Fibroblast of lung (primary cell): Measurements from ENCODE around the gene TAB3. TPM values are rescaled to one million over a fixed set of nuclear protein-coding genes. Genes with fewer than 3 reads are reported as not detected.

Experiments
- DNase-seq, 2 donors: peaks; one replicate each; pipeline versions ENCODE4 v3.0.0 to v3.0.0-alpha.2; 2010; ENCODE audit warnings: low read depth in 2 of 2
- H2AFZ ChIP-seq: 2 replicates; pipeline ENCODE4 v1.5.1; 2012; ENCODE audit warnings: low read length, control low read depth, inconsistent platforms
- H3K27ac ChIP-seq: 2 replicates; pipeline ENCODE4 v1.5.1; 2011; ENCODE audit warnings: low read length, control low read depth; ENCODE audit not compliant: insufficient read depth
- H3K27me3 ChIP-seq: 2 replicates; pipeline ENCODE4 v1.5.1; 2011; ENCODE audit warnings: mild to moderate bottlenecking, low read length; ENCODE audit not compliant: control insufficient read depth, insufficient read depth
- H3K36me3 ChIP-seq: 2 replicates; pipeline ENCODE4 v1.5.1; 2011; ENCODE audit warnings: low read length; ENCODE audit not compliant: control insufficient read depth, insufficient read depth
- H3K4me1 ChIP-seq: 2 replicates; pipeline ENCODE4 v1.5.1; 2011; ENCODE audit warnings: low read length; ENCODE audit not compliant: control insufficient read depth, insufficient read depth; ENCODE audit errors: extremely low read depth
- H3K4me2 ChIP-seq: 2 replicates; pipeline ENCODE4 v1.5.1; 2011; ENCODE audit warnings: low read length, control low read depth; ENCODE audit not compliant: insufficient read depth; ENCODE audit errors: extremely low read depth
- H3K4me3 ChIP-seq, 4 experiments: fragments of 200-600 bp in 1 of 4; sonication (generic) in 1 of 4; replicated peaks in 1 of 4; 2 replicates each; pipeline ENCODE4 v1.5.1; 2011 to 2016; ENCODE audit warnings: low read length in 4 of 4, low read depth in 3 of 4, mild to moderate bottlenecking in 3 of 4, control low read depth in 2 of 4, inconsistent platforms in 1 of 4, mixed read lengths in 1 of 4; ENCODE audit not compliant: insufficient read depth in 1 of 4; ENCODE audit errors: control extremely low read depth in 1 of 4
- H3K79me2 ChIP-seq: 2 replicates; pipeline ENCODE4 v1.5.1; 2012; ENCODE audit warnings: mild to moderate bottlenecking, low read length, inconsistent platforms; ENCODE audit not compliant: control insufficient read depth, insufficient read depth
- H3K9ac ChIP-seq: 2 replicates; pipeline ENCODE4 v1.5.1; 2011; ENCODE audit warnings: mild to moderate bottlenecking, low read length, control low read depth; ENCODE audit not compliant: insufficient read depth
- H3K9me3 ChIP-seq: 2 replicates; pipeline ENCODE4 v1.5.1; 2012; ENCODE audit warnings: low read depth, low read length; ENCODE audit not compliant: control insufficient read depth, insufficient read depth
- H4K20me1 ChIP-seq: 2 replicates; pipeline ENCODE4 v1.5.1; 2011; ENCODE audit warnings: low read length; ENCODE audit not compliant: control insufficient read depth, insufficient read depth; ENCODE audit errors: extremely low read depth
- CTCF ChIP-seq, 2 donors: IDR thresholded peaks in 1 of 2; conservative IDR thresholded peaks in 1 of 2; 1 replicate in 1 of 2; 2 replicates in 1 of 2; pipeline ENCODE4 v1.5.1; 2011 to 2012; ENCODE audit warnings: low read length in 2 of 2, control low read depth in 1 of 2, inconsistent platforms in 1 of 2, low read depth in 1 of 2, mild to moderate bottlenecking in 1 of 2
- EZH2 ChIP-seq: IDR thresholded peaks from 2 replicates; pipeline ENCODE4 v1.5.1; 2012; ENCODE audit warnings: low read length, control low read depth, mild to moderate bottlenecking; ENCODE audit errors: missing control alignments
- polyA plus RNA-seq, 2 donors: library from polyadenylated mRNA; depleted of rRNA in 1 of 2; stranded (reverse) in 1 of 2; unstranded in 1 of 2; fragments of >200 nt; gene quantifications; 2 replicates each; pipeline ENCODE4 v1.2.1, GENCODE V29; 2011 to 2012; ENCODE audit warnings: missing spikeins in 1 of 2
- total RNA-seq: library from RNA; depleted of rRNA; stranded (reverse); fragments of >200 nt; gene quantifications from 2 replicates; pipeline ENCODE4 v1.2.1, GENCODE V29; 2014

TAB3 gene
- total and polyA plus RNA-seq, 2 donors (not counting 1 experiment from before 2014, with no cell fraction given) = 8.6 to 14.9 TPM

DNA sequence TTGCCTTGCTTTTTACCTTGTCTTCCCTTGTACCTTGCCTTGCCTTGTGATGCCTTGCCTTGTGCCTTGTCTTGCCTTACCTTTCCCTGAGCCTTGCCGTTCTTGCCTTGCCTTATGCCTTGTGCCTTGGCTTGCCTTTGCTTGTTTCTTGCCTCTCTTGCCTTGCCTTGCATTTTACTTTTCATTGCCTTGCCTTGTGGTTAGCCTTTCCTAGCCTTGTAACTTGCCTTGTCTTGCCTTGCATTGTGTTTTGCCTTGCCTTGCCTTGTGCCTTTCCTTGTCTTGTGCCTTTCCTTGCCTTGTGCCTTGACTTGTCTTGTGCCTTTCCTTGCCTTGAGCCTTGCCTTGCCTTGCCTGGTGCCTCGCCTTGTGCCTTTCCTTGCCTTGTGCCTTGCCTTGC lies 84.6 kb downstream of the TAB3 start:
- H2AFZ ChIP-seq = no peak overlapping the region

GRCh38 chrX:30800901-30801300 lies 88.2 kb downstream of the TAB3 start:
- H3K9me3 ChIP-seq = no peaks in the 10 kb centered on the region
- H3K4me1 ChIP-seq = no peaks in the 10 kb centered on the region
- H3K4me3 ChIP-seq = no peak overlapping the region
- DNase-seq = no peak
- H3K79me2 ChIP-seq = no peaks in the 10 kb centered on the region
- H3K27me3 ChIP-seq = no peaks in the 10 kb centered on the region
- no peaks in the 10 kb centered on the region for H3K36me3 ChIP-seq
- H3K27ac ChIP-seq = no peak overlapping the region
- no peak overlapping the region for H3K4me2 ChIP-seq
- H4K20me1 ChIP-seq = no peaks in the 10 kb centered on the region
- no peak for TF ChIP-seq CTCF (conservative IDR thresholded peaks at IDR 0.05 in 1 of 2, IDR thresholded peaks at IDR 0.05 in 1 of 2; ENCODE audit: low read depth in 1 of 2, low read length in 2 of 2)
- no peak for TF ChIP-seq EZH2
- no peak overlapping the region for H3K9ac ChIP-seq
- H2AFZ ChIP-seq = no peak overlapping the region

More for the DNA sequence above, 84.6 kb downstream of the TAB3 start:
- Histone ChIP-seq H3K4me2 (no peak overlapping the region), H3K27me3 (no peaks in the 10 kb centered on the region), H3K4me1 (no peaks in the 10 kb centered on the region), H3K4me3 (no peak overlapping the region), H3K9ac (no peak overlapping the region), H3K27ac (no peak overlapping the region), H3K9me3 (no peaks in the 10 kb centered on the region), H4K20me1 (no peaks in the 10 kb centered on the region), H3K36me3 (no peaks in the 10 kb centered on the region), H3K79me2 (no peaks in the 10 kb centered on the region)
- DNase-seq = no peak
- TF ChIP-seq EZH2 (no peak), CTCF (conservative IDR thresholded peaks at IDR 0.05 in 1 of 2, IDR thresholded peaks at IDR 0.05 in 1 of 2; ENCODE audit: low read depth in 1 of 2, low read length in 2 of 2) (no peak)

- Histone ChIP-seq H4K20me1 (no peaks in the 10 kb centered on the region), H3K27ac (no peak overlapping the region), H3K4me1 (no peaks in the 10 kb centered on the region), H2AFZ (no peak overlapping the region), H3K4me3 (no peak overlapping the region), H3K9ac (no peak overlapping the region), H3K27me3 (no peaks in the 10 kb centered on the region), H3K4me2 (no peak overlapping the region), H3K9me3 (no peaks in the 10 kb centered on the region), H3K79me2 (no peaks in the 10 kb centered on the region), H3K36me3 (no peaks in the 10 kb centered on the region)
- TF ChIP-seq EZH2 = no peak
- TF ChIP-seq CTCF (conservative IDR thresholded peaks at IDR 0.05 in 1 of 2, IDR thresholded peaks at IDR 0.05 in 1 of 2; ENCODE audit: low read depth in 1 of 2, low read length in 2 of 2) = no peak
- DNase-seq = no peak
Measured at GRCh38 chrX:30799327-30799726, 89.7 kb downstream of the TAB3 start.
